B cell (primary cell): ENCODE results near the gene PEAK1. TPM values are rescaled to one million over a fixed set of nuclear protein-coding genes. Genes with fewer than 3 reads are reported as not detected.

Source experiments
- ATAC-seq: fragments of 200-7000 bp; cut with Tn5 transposase; one replicate; pipeline ENCODE4 v1.10.0; 2021; ENCODE audit warnings: low read depth, mild to moderate bottlenecking, moderate number of reproducible peaks, moderate library complexity
- CTCF ChIA-PET: fragments of 350-600 bp; sonication (Branson Sonifier 250); formaldehyde crosslinking; loops from one replicate; lab custom pipeline; 2021; ENCODE audit warnings: antibody characterized with exemption, inconsistent platforms; lab: Charles Lee
- POLR2A ChIA-PET: fragments of 350-600 bp; sonication (Branson Sonifier 250); formaldehyde crosslinking; loops from one replicate; lab custom pipeline; 2021; ENCODE audit warnings: antibody characterized with exemption; lab: Charles Lee
- DNase-seq: peaks from one replicate; pipeline ENCODE4 v3.0.0; 2013
- H2AFZ ChIP-seq: 2 replicates; pipeline ENCODE4 v1.6.1; 2012; ENCODE audit warnings: mild to moderate bottlenecking, low read depth, low read length; ENCODE audit not compliant: insufficient read depth, poor library complexity, severe bottlenecking
- H3K27ac ChIP-seq, 2 donors: 1 replicate in 1 of 2; 2 replicates in 1 of 2; pipeline ENCODE4 v1.5.1; 2012 to 2013; ENCODE audit warnings: low read length in 2 of 2, mild to moderate bottlenecking in 2 of 2, moderate library complexity in 1 of 2
- H3K27me3 ChIP-seq, 4 experiments: fragments of 200-600 bp in 1 of 4; sonication (generic) in 1 of 4; replicated peaks in 1 of 4; 1 replicate in 2 of 4; 2 replicates in 2 of 4; pipeline versions ENCODE4 v1.6.1 to v1.7.0; 2013 to 2016; ENCODE audit warnings: low read length in 3 of 4, mild to moderate bottlenecking in 2 of 4, mixed read lengths in 1 of 4, moderate library complexity in 1 of 4; ENCODE audit not compliant: insufficient read depth in 4 of 4, control insufficient read depth in 3 of 4; ENCODE audit errors: control extremely low read depth in 1 of 4
- H3K36me3 ChIP-seq, 2 experiments: replicated peaks in 1 of 2; 1 replicate in 1 of 2; 2 replicates in 1 of 2; pipeline versions ENCODE4 v1.6.1 to v1.7.1; 2013; ENCODE audit warnings: low read length in 1 of 2; ENCODE audit not compliant: insufficient read depth in 2 of 2, control insufficient read depth in 1 of 2; ENCODE audit errors: control extremely low read depth in 1 of 2, extremely low read depth in 1 of 2
- H3K4me1 ChIP-seq, 2 donors: fragments of 200-600 bp in 1 of 2; sonication (generic) in 1 of 2; 1 replicate in 1 of 2; 2 replicates in 1 of 2; pipeline versions ENCODE4 v1.5.1 to v1.6.1; 2013 to 2017; ENCODE audit warnings: low read length in 2 of 2; ENCODE audit not compliant: control insufficient read depth in 2 of 2, insufficient read depth in 2 of 2
- H3K4me2 ChIP-seq: replicated peaks from 2 replicates; pipeline ENCODE3; 2012; ENCODE audit warnings: mild to moderate bottlenecking, low read depth, low read length; ENCODE audit not compliant: poor library complexity, severe bottlenecking
- H3K4me3 ChIP-seq, 5 experiments: fragments of 200-600 bp in 1 of 5; sonication (generic) in 1 of 5; 1 replicate in 3 of 5; 2 replicates in 2 of 5; pipeline versions ENCODE4 v1.5.1 to v1.7.0; 2011 to 2016; ENCODE audit warnings: low read length in 4 of 5, mild to moderate bottlenecking in 4 of 5, low read depth in 2 of 5, control low read depth in 1 of 5, moderate library complexity in 1 of 5; ENCODE audit not compliant: insufficient read depth in 1 of 5; ENCODE audit errors: control extremely low read depth in 1 of 5, extremely low read depth in 1 of 5
- H3K79me2 ChIP-seq: fragments of 200-600 bp; sonication (generic); one replicate; pipeline ENCODE4 v1.6.0; 2016; ENCODE audit warnings: low read length; ENCODE audit not compliant: control insufficient read depth, insufficient read depth
- H3K9ac ChIP-seq: fragments of 200-600 bp; sonication (generic); 2 replicates; pipeline ENCODE4 v1.6.1; 2017; ENCODE audit warnings: mild to moderate bottlenecking, low read length, moderate library complexity
- H3K9me3 ChIP-seq, 3 donors: one replicate each; pipeline versions ENCODE4 v1.6.1 to v1.7.1; 2013; ENCODE audit warnings: low read length in 2 of 3; ENCODE audit not compliant: control insufficient read depth in 2 of 3, insufficient read depth in 1 of 3; ENCODE audit errors: control extremely low read depth in 1 of 3
- H4K20me1 ChIP-seq: 2 replicates; pipeline ENCODE4 v1.6.0; 2012; ENCODE audit warnings: mild to moderate bottlenecking, low read length; ENCODE audit not compliant: insufficient read depth, control insufficient read depth, poor library complexity, severe bottlenecking
- H3K27ac Mint-ChIP-seq: one replicate; pipeline ENCODE4 v1.8.0; 2021; ENCODE audit warnings: mixed read lengths
- H3K27me3 Mint-ChIP-seq: one replicate; pipeline ENCODE4 v1.8.0; 2021; ENCODE audit warnings: mixed read lengths
- H3K4me1 Mint-ChIP-seq: one replicate; pipeline ENCODE4 v1.8.0; 2021; ENCODE audit warnings: mixed read lengths
- H3K4me3 Mint-ChIP-seq: one replicate; pipeline ENCODE4 v1.8.0; 2021; ENCODE audit warnings: mixed read lengths
- H3K9me3 Mint-ChIP-seq: one replicate; pipeline ENCODE4 v1.8.0; 2022; ENCODE audit warnings: mixed read lengths; ENCODE audit not compliant: insufficient read depth
- CTCF ChIP-seq: fragments of 200-600 bp; IDR thresholded peaks from one replicate; pipeline ENCODE4 v1.8.0; 2022; ENCODE audit warnings: antibody characterized with exemption, mild to moderate bottlenecking
- EZH2 ChIP-seq: IDR thresholded peaks from 2 replicates; pipeline ENCODE4 v1.6.1; 2012; ENCODE audit warnings: borderline replicate concordance, low read depth, mild to moderate bottlenecking, moderate library complexity, low read length; ENCODE audit not compliant: insufficient read depth, poor library complexity, severe bottlenecking
- WGBS: methylation state at CpG from one replicate; pipeline ENCODE4 v1.1.5; 2013; ENCODE audit warnings: missing lambda C conversion rate; ENCODE audit not compliant: insufficient coverage; 5-methylcytosine and 5-hydroxymethylcytosine counted together
- intact Hi-C: fragments of 100-400 bp; cut with micrococcal nuclease; formaldehyde crosslinking; loops from one replicate; pipeline ENCODE4 v1.10.0; 2022
- polyA plus RNA-seq: library from polyadenylated mRNA; depleted of rRNA; stranded (reverse); fragments of >200 nt; gene quantifications from 2 replicates; pipeline ENCODE4 v1.2.3, GENCODE V29; 2012
- total RNA-seq, 2 donors: library from RNA; stranded (reverse); fragments of 120-200 nt in 1 of 2; gene quantifications; 1 replicate in 1 of 2; 2 replicates in 1 of 2; pipeline versions ENCODE4 v1.2.3 to v1.2.4, GENCODE V29; 2013 to 2022

The PEAK1 gene
- total and polyA plus RNA-seq, 2 donors (not counting 1 experiment from before 2014, with no cell fraction given): 13.4 to 38.0 TPM

GRCh38 chr15:77402740-77403379 is 17.0 kb downstream of the PEAK1 start:
- H3K27ac ChIP-seq: no peak overlapping the region
- H3K27ac Mint-ChIP-seq: peak overlapping the region; percentile 6
- no peak overlapping the region for H3K4me3 ChIP-seq
- H3K79me2 ChIP-seq: peaks cover 72% of the 10 kb centered on the region
- TF ChIP-seq EZH2: no peak
- TF ChIP-seq CTCF: no peak
- no peak overlapping the region for H2AFZ ChIP-seq
- no peaks in the 10 kb centered on the region for H3K27me3 ChIP-seq
- no peaks in the 10 kb centered on the region for H3K36me3 ChIP-seq
- peaks cover 5% of the 10 kb centered on the region for H4K20me1 ChIP-seq
- no peak for DNase-seq
- H3K9me3 Mint-ChIP-seq: peaks cover 6% of the 10 kb centered on the region
- no peak overlapping the region for H3K9ac ChIP-seq
- no peak overlapping the region for H3K4me2 ChIP-seq
- WGBS: 100% methylated on average over 1 of the region's 1 CpG
- ChIA-PET CTCF (no interaction called here), POLR2A (no interaction called here)
- intact Hi-C loops: no loop called here
- no peak overlapping the region for H3K4me3 Mint-ChIP-seq
- H3K4me1 Mint-ChIP-seq: peaks cover 32% of the 10 kb centered on the region
- H3K27me3 Mint-ChIP-seq: no peaks in the 10 kb centered on the region
- peaks cover 0 to 14% (median 1%) of the 10 kb centered on the region in 3 donors for H3K9me3 ChIP-seq
- ATAC-seq: no peak
- H3K4me1 ChIP-seq: peaks cover 11 to 15% of the 10 kb centered on the region in 2 donors

GRCh38 chr15:77400258-77400657 is 19.6 kb downstream of the PEAK1 start:
- no peak overlapping the region for H3K27ac ChIP-seq
- H3K4me1 Mint-ChIP-seq: peaks cover 11% of the 10 kb centered on the region
- intact Hi-C loops: no loop called here
- no peak overlapping the region for H3K4me3 Mint-ChIP-seq
- no peak overlapping the region for H3K9ac ChIP-seq
- no peak overlapping the region for H3K4me2 ChIP-seq
- H3K9me3 ChIP-seq: peaks cover 0 to 18% (median 3%) of the 10 kb centered on the region in 3 donors
- H3K27me3 Mint-ChIP-seq: no peaks in the 10 kb centered on the region
- no CpG with 5 or more reads among the region's 1 CpG for whole genome bisulfite sequencing
- no peak overlapping the region for H2AFZ ChIP-seq
- POLR2A ChIA-PET: interaction anchor here (0.6 to 1.6 kb wide), 2 partner anchors 9 to 20 kb away, joined by 5 read pairs; partner anchors contain the start of gene HMG20A
- H3K27ac Mint-ChIP-seq: no peak overlapping the region
- H3K36me3 ChIP-seq: no peaks in the 10 kb centered on the region
- no peak overlapping the region for H3K4me3 ChIP-seq
- H4K20me1 ChIP-seq: peaks cover 13% of the 10 kb centered on the region
- no peak for TF ChIP-seq EZH2
- TF ChIP-seq CTCF: no peak
- H3K9me3 Mint-ChIP-seq: peaks cover 10% of the 10 kb centered on the region
- CTCF ChIA-PET: no interaction called here
- no peaks in the 10 kb centered on the region for H3K27me3 ChIP-seq
- no peak for DNase-seq
- ATAC-seq: no peak
- H3K79me2 ChIP-seq: peaks cover 82% of the 10 kb centered on the region
- H3K4me1 ChIP-seq: peaks cover 0 to 3% of the 10 kb centered on the region in 2 donors
